Transverse colon (tissue), 3 donors: ENCODE measurements around the gene ACKR3.

Experiments
- POLR2A ChIP-seq: fragments of 450-650 bp; IDR thresholded peaks from one replicate; pipeline ENCODE4 v1.6.1; 2016; ENCODE audit warnings: antibody characterized with exemption, mild to moderate bottlenecking, moderate library complexity
- TF ChIP-seq, protein P1 (sequence below), 5 experiments: fragments of 200-600 bp in 3 of 5; fragments of 450-650 bp in 2 of 5; sonication (generic) in 3 of 5; IDR thresholded peaks; 1 replicate in 2 of 5; 2 replicates in 3 of 5; pipeline ENCODE4 v1.5.1; 2016 to 2017; ENCODE audit warnings: antibody characterized with exemption in 5 of 5, inconsistent platforms in 3 of 5, mild to moderate bottlenecking in 2 of 5, moderate library complexity in 1 of 5

DNA sequence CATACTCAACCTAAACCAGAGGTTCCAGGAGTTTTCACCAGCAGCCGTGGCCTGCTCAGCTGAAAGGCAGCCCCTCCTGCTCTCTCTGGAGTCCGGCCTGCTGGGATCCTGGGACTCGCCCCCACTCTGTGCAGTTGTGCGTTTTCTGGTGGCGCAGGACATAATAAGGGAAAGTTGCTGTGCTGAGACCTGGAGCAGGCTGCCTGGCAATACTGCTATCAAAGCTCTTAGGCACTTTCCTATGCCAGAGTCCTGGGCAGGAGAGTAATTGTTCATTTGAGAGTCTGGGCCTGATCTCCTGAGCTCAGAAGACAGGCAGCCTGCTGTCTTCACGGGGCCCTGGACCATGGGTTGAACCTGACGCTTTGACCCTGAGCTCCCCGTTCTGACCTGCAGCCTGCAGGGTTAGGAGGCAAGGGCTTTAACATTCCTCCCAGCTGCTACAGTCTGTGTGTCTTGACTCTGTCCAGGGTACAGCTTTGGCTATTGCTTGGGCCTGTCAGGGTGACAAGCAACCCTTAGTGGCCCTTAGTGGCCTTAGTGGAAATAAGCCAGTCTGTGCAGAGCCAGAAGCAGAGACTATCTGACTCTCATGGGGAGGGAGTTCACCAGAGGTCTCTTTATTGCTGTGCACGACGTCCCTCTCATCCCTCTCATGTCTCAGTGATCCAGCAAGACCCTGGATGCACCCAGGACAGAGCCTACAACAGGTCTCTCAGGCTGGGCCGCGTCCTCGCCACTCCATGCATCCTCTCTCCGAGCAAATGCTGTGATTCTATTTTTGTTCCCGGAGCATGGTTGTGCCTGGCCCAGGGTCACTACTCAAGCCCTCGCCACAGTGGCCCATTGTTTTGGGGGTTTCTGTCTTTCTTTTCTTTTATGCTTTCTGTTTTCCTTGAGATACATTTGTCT, 60.6 kb downstream of the ACKR3 start:
- TF ChIP-seq, protein P1, sequence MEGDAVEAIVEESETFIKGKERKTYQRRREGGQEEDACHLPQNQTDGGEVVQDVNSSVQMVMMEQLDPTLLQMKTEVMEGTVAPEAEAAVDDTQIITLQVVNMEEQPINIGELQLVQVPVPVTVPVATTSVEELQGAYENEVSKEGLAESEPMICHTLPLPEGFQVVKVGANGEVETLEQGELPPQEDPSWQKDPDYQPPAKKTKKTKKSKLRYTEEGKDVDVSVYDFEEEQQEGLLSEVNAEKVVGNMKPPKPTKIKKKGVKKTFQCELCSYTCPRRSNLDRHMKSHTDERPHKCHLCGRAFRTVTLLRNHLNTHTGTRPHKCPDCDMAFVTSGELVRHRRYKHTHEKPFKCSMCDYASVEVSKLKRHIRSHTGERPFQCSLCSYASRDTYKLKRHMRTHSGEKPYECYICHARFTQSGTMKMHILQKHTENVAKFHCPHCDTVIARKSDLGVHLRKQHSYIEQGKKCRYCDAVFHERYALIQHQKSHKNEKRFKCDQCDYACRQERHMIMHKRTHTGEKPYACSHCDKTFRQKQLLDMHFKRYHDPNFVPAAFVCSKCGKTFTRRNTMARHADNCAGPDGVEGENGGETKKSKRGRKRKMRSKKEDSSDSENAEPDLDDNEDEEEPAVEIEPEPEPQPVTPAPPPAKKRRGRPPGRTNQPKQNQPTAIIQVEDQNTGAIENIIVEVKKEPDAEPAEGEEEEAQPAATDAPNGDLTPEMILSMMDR (IDR thresholded peaks at IDR 0.05), result no peak
- no peak for TF ChIP-seq POLR2A
